ENCODE data around the gene NEMP2. TPM values are rescaled to one million over a fixed set of nuclear protein-coding genes. Genes with fewer than 3 reads are reported as not detected.

Gene NEMP2
- total RNA-seq, 4 donors from 2014 or later, result 5.6 to 9.0 (median 7.3) TPM

DNA sequence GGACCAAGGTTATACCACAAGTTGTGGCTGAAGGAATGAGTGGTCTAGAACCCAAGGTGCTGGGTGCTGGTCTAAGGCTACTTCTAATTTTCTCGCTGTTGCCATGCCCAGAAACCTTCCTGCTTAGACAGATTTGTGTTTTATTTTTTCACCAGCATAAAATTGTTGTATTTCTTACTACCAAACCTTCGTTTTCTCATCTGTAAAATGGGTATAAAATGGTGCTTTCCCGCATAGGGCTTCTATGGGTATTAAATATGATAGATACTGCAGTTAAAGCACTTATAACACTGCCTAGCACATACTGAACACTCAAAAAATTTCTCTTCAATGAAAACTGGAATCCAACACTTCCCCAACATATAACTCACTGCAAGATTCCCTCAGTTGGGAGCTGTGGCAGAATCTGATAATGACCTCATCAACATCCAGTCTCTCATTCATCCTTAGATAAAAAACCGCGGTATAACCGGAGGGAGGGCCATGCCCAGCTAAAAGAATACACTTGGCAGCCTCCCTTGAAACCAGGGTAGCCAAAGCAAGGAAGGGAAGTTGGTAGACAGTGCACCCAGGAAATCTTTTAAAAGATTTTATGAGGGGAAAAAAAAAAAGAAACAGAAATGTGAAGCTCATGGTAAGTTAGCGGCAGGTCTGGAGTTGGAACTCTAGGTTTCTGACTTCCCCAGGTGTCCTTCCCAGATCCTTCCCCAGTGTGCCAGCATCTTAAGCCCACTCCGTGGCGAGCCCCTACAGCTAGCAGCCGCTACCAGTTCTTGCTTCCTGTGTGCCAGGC, 1.2 kb downstream of the NEMP2 start:
- Histone ChIP-seq H3K27ac (peak overlapping the region; percentile 97 to 99 (median 98)), H3K4me1 (peaks cover 6 to 14% of the 10 kb centered on the region in 2 donors), H3K9me3 (no peaks in the 10 kb centered on the region), H3K27me3 (no peaks in the 10 kb centered on the region), H3K36me3 (no peaks in the 10 kb centered on the region), H3K4me3 (replicated peaks in 1 of 3) (peak overlapping the region in 2 of 3 donors; percentile 79 to 86)
- no peak for DNase-seq
- TF ChIP-seq, protein P1, sequence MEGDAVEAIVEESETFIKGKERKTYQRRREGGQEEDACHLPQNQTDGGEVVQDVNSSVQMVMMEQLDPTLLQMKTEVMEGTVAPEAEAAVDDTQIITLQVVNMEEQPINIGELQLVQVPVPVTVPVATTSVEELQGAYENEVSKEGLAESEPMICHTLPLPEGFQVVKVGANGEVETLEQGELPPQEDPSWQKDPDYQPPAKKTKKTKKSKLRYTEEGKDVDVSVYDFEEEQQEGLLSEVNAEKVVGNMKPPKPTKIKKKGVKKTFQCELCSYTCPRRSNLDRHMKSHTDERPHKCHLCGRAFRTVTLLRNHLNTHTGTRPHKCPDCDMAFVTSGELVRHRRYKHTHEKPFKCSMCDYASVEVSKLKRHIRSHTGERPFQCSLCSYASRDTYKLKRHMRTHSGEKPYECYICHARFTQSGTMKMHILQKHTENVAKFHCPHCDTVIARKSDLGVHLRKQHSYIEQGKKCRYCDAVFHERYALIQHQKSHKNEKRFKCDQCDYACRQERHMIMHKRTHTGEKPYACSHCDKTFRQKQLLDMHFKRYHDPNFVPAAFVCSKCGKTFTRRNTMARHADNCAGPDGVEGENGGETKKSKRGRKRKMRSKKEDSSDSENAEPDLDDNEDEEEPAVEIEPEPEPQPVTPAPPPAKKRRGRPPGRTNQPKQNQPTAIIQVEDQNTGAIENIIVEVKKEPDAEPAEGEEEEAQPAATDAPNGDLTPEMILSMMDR (IDR thresholded peaks at IDR 0.05), result no peak
- TF ChIP-seq POLR2A (IDR thresholded peaks at IDR 0.05), result no peak
- intact Hi-C loops (cut with DNase I), result loop anchor here (10.0 kb wide), 1 partner anchor 111 kb away; the partner anchor contains the start of gene NAB1
- 76 to 84% methylated on average over 10 of the region's 10 CpGs for WGBS, 2 donors

DNA sequence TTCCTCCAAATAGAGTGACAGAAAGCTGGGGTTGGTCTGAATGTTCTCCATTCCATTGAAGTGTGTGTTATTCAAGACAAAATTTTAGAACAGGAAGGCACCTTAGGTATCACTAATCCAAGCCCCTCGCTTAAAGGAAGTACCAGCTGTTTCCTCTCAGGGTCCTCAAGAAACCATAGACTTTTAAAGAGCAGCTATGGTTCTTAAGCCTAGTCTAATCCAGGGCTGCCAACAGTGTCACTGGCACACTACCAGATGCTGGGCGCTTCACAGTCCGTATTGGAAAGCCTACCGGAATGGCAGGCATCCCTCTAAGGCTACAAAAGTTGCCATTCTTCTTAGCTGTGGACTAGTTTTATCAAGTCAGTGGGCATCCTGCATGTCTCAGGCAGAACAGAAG, 1.9 kb downstream of the NEMP2 start:
- 73 to 80% methylated on average over 4 of the region's 4 CpGs for WGBS, 2 donors
- TF ChIP-seq, protein P1 (IDR thresholded peaks at IDR 0.05), result no peak
- TF ChIP-seq POLR2A (IDR thresholded peaks at IDR 0.05), result no peak
- peaks cover 6 to 14% of the 10 kb centered on the region in 2 donors for H3K4me1 ChIP-seq
- no peak overlapping the region for H3K4me3 ChIP-seq (replicated peaks in 1 of 3)
- DNase-seq, result peak; percentile 25 to 44
- no peaks in the 10 kb centered on the region for H3K9me3 ChIP-seq
- no peaks in the 10 kb centered on the region for H3K36me3 ChIP-seq
- intact Hi-C loops (cut with DNase I), result loop anchor here (10.0 kb wide), 1 partner anchor 112 kb away; the partner anchor contains the start of gene NAB1
- H3K27ac ChIP-seq, result no peak overlapping the region
- no peaks in the 10 kb centered on the region for H3K27me3 ChIP-seq

DNA sequence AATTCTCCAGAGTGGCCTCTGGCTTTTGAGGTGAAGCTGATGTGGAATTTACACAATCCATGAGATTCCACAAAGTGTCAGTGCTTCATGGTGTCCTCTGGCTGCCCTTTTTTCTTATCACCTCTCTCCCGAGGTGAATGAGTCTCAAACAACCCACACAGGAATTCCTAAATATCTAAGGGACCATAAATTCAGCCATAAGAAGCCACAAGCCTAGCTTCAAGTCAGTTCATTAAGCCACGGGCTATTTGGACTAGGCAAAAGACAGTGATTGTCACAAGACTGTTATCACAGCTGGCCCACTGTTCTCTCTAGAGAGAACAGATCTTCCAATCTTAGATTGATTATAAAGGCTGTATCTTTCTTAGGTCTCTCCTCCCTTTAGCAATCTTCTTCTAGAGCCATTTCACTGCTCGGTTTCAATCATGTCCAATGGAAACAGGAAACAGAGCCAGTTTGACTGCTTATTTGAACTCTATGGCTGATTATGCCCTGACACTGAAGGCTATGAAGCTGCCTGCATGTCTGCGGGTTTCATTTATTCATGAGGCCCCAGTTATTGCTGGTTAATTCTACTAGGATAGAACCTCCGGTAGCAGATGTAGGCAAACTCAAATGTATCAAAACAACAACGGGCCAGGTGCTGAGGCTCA, 4.1 kb downstream of the NEMP2 start:
- intact Hi-C loops (cut with DNase I), result loop anchor here (10.0 kb wide), 1 partner anchor 114 kb away; the partner anchor contains the start of gene NAB1
- no peak overlapping the region for H3K4me3 ChIP-seq (replicated peaks in 1 of 3)
- H3K4me1 ChIP-seq, result peaks cover 6 to 9% of the 10 kb centered on the region in 2 donors
- no peaks in the 10 kb centered on the region for H3K36me3 ChIP-seq
- TF ChIP-seq, protein P1 (IDR thresholded peaks at IDR 0.05), result no peak
- TF ChIP-seq POLR2A (IDR thresholded peaks at IDR 0.05), result no peak
- WGBS, 2 donors, result 71 to 79% methylated on average over 6 of the region's 6 CpGs
- DNase-seq, result no peak
- H3K9me3 ChIP-seq, result no peaks in the 10 kb centered on the region
- H3K27me3 ChIP-seq, result no peaks in the 10 kb centered on the region
- H3K27ac ChIP-seq, result no peak overlapping the region

DNA sequence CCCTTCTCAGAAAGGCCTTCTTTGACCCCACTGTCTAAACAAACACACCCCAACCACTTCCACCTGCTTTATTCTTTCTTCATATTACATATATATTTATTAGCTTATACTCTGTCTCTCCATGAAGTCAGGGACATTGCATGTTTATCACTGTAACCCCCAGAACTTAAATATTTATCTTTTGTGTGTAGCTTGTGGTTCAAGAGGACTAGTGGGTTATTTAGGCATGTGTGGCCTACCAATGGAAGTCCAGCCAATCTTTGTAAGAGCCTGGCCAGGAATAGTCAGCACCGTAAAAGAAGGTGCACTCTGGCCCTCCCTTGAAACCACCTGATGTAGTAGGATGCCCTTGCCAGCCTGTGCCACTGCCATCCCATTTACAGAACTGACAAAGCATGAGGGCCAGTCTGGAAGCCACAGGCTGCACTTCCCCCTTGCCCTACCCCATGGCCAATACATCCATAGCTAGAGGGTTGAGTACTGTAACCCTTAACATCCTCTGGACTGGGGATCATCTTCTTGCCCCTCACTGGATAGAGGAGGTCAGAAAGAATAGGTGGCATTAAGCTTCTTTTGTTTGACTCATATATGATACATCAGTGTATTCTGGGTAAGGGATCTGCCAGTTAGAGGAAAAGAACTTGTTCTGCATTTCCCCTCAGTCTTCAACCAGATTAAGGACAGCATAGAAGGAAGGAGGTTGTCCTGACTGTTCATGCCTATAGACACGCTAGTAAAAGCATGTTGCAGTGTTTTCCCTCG, 4.9 kb downstream of the NEMP2 start:
- H3K4me3 ChIP-seq (replicated peaks in 1 of 3), result no peak overlapping the region
- no peak for DNase-seq
- no peaks in the 10 kb centered on the region for H3K36me3 ChIP-seq
- 73 to 77% methylated on average over 3 of the region's 3 CpGs for WGBS, 2 donors
- TF ChIP-seq, protein P1 (IDR thresholded peaks at IDR 0.05), result no peak
- TF ChIP-seq POLR2A (IDR thresholded peaks at IDR 0.05), result no peak
- intact Hi-C loops (cut with DNase I), result loop anchor here (10.0 kb wide), 1 partner anchor 115 kb away; the partner anchor contains the start of gene NAB1
- no peaks in the 10 kb centered on the region for H3K27me3 ChIP-seq
- H3K27ac ChIP-seq, result no peak overlapping the region
- no peaks in the 10 kb centered on the region for H3K9me3 ChIP-seq
- peaks cover 6 to 8% of the 10 kb centered on the region in 2 donors for H3K4me1 ChIP-seq

Measured in thyroid gland (tissue), 4 donors.